ENCODE measurements around the gene GPR17. TPM values are rescaled to one million over a fixed set of nuclear protein-coding genes. Genes with fewer than 3 reads are reported as not detected.

GPR17 gene
- total and polyA plus RNA-seq, 2 donors (not counting 1 experiment from before 2014, with no cell fraction given) = 0.06 TPM; not detected in 1

DNA sequence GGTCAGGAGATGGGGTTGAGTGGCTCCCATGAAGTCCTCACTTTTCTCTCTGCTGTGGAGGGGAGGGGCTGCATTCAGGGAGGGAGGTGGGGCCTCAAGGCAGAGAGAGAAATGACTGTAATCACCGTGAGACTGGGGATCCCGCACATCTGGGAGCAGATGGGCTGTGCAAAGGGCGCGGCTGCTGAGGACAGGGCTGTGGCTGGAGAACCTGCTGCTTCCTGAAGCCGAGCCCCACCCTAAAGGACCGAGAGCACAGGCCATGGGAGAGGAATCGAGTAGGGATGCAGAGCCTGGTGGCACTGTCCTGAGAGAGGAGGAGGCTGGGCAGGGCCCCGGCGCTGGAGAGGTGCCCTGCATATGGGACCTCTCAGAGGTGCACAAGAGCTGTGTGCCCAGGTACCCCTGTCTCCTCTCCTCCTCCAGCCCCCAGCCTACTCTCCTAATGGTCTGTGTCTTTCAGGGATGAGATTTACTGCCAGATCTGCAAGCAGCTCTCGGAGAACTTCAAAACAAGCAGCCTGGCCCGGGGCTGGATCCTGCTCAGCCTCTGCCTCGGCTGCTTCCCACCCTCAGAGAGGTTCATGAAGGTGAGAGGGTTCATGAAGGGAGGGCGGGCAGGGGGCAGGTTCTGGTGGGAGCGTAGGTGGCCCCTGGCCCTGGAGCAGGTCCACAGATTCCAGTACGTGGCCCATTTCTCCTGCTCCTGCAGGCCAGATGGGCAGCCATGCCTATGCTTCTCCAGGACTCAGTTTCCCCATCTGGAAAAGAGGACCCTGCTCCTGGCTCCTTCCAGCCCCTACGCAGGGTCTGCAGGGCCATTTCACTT is 25.9 kb upstream of the GPR17 start:
- Histone ChIP-seq H3K27ac (ENCODE audit: low read length in 2 of 2) (peak overlapping the region in 1 of 2 donors; percentile 63), H3K4me2 (replicated peaks; ENCODE audit: low read depth, low read length, poor library complexity, severe bottlenecking) (peak overlapping the region; percentile 46), H3K27me3 (replicated peaks in 1 of 4; ENCODE audit: control extremely low read depth in 1 of 4, control insufficient read depth in 3 of 4, insufficient read depth in 4 of 4, low read length in 3 of 4) (no peaks in the 10 kb centered on the region), H3K9ac (ENCODE audit: low read length) (peak overlapping the region; percentile 45), H3K9me3 (ENCODE audit: control extremely low read depth in 1 of 3, control insufficient read depth in 2 of 3, insufficient read depth in 1 of 3, low read length in 2 of 3) (no peaks in the 10 kb centered on the region), H3K4me3 (ENCODE audit: control extremely low read depth in 1 of 5, extremely low read depth in 1 of 5, insufficient read depth in 1 of 5, low read depth in 2 of 5, low read length in 4 of 5) (peak overlapping the region in 3 of 5 experiments; percentile 19 to 52 (median 44)), H4K20me1 (ENCODE audit: control insufficient read depth, insufficient read depth, low read length, poor library complexity, severe bottlenecking) (no peaks in the 10 kb centered on the region), H3K4me1 (ENCODE audit: control insufficient read depth in 2 of 2, insufficient read depth in 2 of 2, low read length in 2 of 2) (peaks cover 26 to 74% of the 10 kb centered on the region in 2 donors), H3K36me3 (replicated peaks in 1 of 2; ENCODE audit: control extremely low read depth in 1 of 2, control insufficient read depth in 1 of 2, extremely low read depth in 1 of 2, insufficient read depth in 2 of 2, low read length in 1 of 2) (no peaks in the 10 kb centered on the region), H3K79me2 (ENCODE audit: control insufficient read depth, insufficient read depth, low read length) (no peaks in the 10 kb centered on the region), H2AFZ (ENCODE audit: insufficient read depth, low read depth, low read length, poor library complexity, severe bottlenecking) (peak overlapping the region; percentile 32)
- peak; percentile 20 for ATAC-seq (ENCODE audit: low read depth)
- intact Hi-C loops (cut with micrococcal nuclease) = loop anchor here (1.0 to 2.0 kb wide), 3 partner anchors 19 to 94 kb away; partner anchors contain the start of gene IWS1
- Mint-ChIP-seq H3K4me3 (peak overlapping the region; percentile 79), H3K27ac (peak overlapping the region; percentile 91), H3K9me3 (ENCODE audit: insufficient read depth) (no peaks in the 10 kb centered on the region), H3K4me1 (peaks cover 79% of the 10 kb centered on the region), H3K27me3 (no peaks in the 10 kb centered on the region)
- TF ChIP-seq EZH2 (IDR thresholded peaks at IDR 0.05; ENCODE audit: borderline replicate concordance, insufficient read depth, low read depth, low read length, poor library complexity, severe bottlenecking) (no peak), CTCF (IDR thresholded peaks at IDR 0.05) (no peak)
- DNase-seq = no peak
- CTCF ChIA-PET = interaction anchor here (0.8 to 1.6 kb wide), 5 partner anchors 27 to 370 kb away, joined by 3 to 13 read pairs (median 5); no protein-coding TSS in a partner anchor
- POLR2A ChIA-PET = interaction anchor here (0.8 kb wide), 1 partner anchor 20 kb away, joined by 3 read pairs; no protein-coding TSS in a partner anchor
- 67% methylated on average over 13 of the region's 16 CpGs for WGBS (ENCODE audit: insufficient coverage)

Measured in B cell (primary cell).